ENCODE results near the gene ARL6IP4. TPM values are rescaled to one million over a fixed set of nuclear protein-coding genes. Genes with fewer than 3 reads are reported as not detected.
"Not testable (repeated sequence)": the region's sequence is repeated elsewhere in the genome, so short reads cannot be mapped to it uniquely, and the experiment has no call there.

ARL6IP4 gene
- total RNA-seq, 1 experiment from 2014 or later, result 85.1 TPM

DNA sequence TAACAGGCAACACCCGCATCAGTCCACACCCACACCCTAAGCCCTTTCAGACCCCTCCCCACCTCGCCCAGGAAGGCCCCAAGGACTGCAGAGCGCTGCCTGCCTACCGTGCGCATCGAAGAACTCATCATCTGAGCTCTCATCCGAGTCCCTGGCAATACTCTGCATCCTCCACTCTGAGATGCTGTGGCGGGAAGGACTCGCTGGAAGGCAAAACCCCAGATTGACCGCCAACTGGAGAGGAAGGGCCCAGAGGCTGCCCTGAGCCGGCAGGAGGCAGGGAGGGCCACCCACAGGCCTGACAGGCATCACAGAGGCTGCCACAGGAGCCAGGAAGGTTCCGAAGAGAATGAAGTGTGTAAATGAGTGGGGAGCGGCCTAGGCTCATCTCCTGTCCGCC lies 23.8 kb downstream of the ARL6IP4 start:
- Histone ChIP-seq H3K4me2 (ENCODE audit: low read depth, low read length, poor library complexity, severe bottlenecking) (no peak overlapping the region), H3K36me3 (ENCODE audit: insufficient read depth, low read length) (no peaks in the 10 kb centered on the region), H4K20me1 (ENCODE audit: insufficient read depth, low read depth, low read length) (no peaks in the 10 kb centered on the region), H3K9me3 (ENCODE audit: low read length) (no peaks in the 10 kb centered on the region), H3K27ac (ENCODE audit: low read length) (no peak overlapping the region), H3K4me1 (ENCODE audit: low read length) (no peaks in the 10 kb centered on the region), H2AFZ (ENCODE audit: low read length) (no peak overlapping the region), H3K79me2 (ENCODE audit: low read length) (no peaks in the 10 kb centered on the region), H3K4me3 (ENCODE audit: low read length) (no peak overlapping the region), H3K9me2 (replicated peaks; ENCODE audit: insufficient read depth, low read length) (no peaks in the 10 kb centered on the region), H3K27me3 (ENCODE audit: low read length) (no peaks in the 10 kb centered on the region), H3K9ac (ENCODE audit: low read length) (no peak overlapping the region)
- DNase-seq, result no peak

DNA sequence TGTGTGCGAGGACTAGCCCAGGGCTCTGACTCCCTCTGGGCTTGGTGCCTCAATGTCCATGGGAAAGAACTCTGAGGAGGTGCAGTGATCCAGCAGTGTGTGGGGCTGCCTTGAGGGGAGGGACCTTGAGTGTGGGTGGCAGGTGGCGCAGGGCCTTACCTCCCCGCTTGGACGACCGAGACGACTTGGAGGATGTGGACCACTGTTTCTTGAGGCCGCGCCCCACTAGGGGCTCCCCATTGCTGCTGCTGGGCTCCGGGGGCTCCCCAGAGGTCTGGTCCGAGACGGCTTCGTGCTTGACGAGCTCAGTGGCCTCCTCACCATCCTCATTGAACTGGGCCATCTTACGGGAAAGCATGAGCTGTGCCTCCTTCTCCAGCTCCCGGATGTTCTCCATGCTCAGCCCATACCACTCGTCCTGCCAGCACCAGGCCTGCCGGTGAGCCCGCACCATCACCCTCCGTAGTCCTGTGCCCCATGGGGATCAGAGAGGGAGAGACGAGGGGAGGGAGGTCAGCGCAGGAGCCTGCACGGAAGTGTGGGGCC lies 24.7 kb downstream of the ARL6IP4 start:
- Histone ChIP-seq H3K9ac (ENCODE audit: low read length) (no peak overlapping the region), H3K4me3 (ENCODE audit: low read length) (no peak overlapping the region), H3K4me2 (ENCODE audit: low read depth, low read length, poor library complexity, severe bottlenecking) (no peak overlapping the region), H3K9me3 (ENCODE audit: low read length) (no peaks in the 10 kb centered on the region), H2AFZ (ENCODE audit: low read length) (no peak overlapping the region), H3K36me3 (ENCODE audit: insufficient read depth, low read length) (no peaks in the 10 kb centered on the region), H4K20me1 (ENCODE audit: insufficient read depth, low read depth, low read length) (no peaks in the 10 kb centered on the region), H3K27me3 (ENCODE audit: low read length) (no peaks in the 10 kb centered on the region), H3K9me2 (replicated peaks; ENCODE audit: insufficient read depth, low read length) (no peaks in the 10 kb centered on the region), H3K79me2 (ENCODE audit: low read length) (no peaks in the 10 kb centered on the region), H3K4me1 (ENCODE audit: low read length) (no peaks in the 10 kb centered on the region), H3K27ac (ENCODE audit: low read length) (no peak overlapping the region)
- no peak for DNase-seq

DNA sequence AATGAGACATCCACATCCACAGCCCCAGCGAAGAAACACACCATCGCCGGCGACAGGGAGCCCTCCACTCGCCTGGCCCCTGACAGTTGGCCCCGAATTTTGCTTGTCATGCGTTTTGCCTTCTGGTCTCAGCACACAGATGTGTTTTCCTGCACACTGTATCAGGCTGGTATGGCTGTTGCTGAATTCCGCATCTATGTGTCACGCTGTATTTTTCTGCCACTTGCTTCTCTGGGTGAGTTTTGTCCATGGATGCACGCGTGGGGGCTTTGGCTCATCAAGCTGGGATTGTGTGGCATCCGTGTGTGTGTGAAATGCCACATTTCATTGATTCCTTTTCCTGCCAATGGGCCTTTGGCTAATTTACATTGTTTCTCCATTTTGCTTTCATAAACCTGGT lies 26.5 kb downstream of the ARL6IP4 start:
- Histone ChIP-seq H3K27me3 (ENCODE audit: low read length) (no peaks in the 10 kb centered on the region), H3K4me3 (ENCODE audit: low read length) (no peak overlapping the region), H3K36me3 (ENCODE audit: insufficient read depth, low read length) (no peaks in the 10 kb centered on the region), H3K4me1 (ENCODE audit: low read length) (no peaks in the 10 kb centered on the region), H2AFZ (ENCODE audit: low read length) (no peak overlapping the region), H3K9me2 (replicated peaks; ENCODE audit: insufficient read depth, low read length) (no peaks in the 10 kb centered on the region), H3K4me2 (ENCODE audit: low read depth, low read length, poor library complexity, severe bottlenecking) (no peak overlapping the region), H3K9me3 (ENCODE audit: low read length) (no peaks in the 10 kb centered on the region), H4K20me1 (ENCODE audit: insufficient read depth, low read depth, low read length) (no peaks in the 10 kb centered on the region), H3K27ac (ENCODE audit: low read length) (no peak overlapping the region), H3K79me2 (ENCODE audit: low read length) (no peaks in the 10 kb centered on the region), H3K9ac (ENCODE audit: low read length) (no peak overlapping the region)
- no peak for DNase-seq

GRCh38 chr12:123010110-123010509 lies 29.6 kb downstream of the ARL6IP4 start:
- Histone ChIP-seq H3K27ac (ENCODE audit: low read length) (no peak overlapping the region), H3K36me3 (ENCODE audit: insufficient read depth, low read length) (no peaks in the 10 kb centered on the region), H3K9ac (ENCODE audit: low read length) (no peak overlapping the region), H3K79me2 (ENCODE audit: low read length) (no peaks in the 10 kb centered on the region), H4K20me1 (ENCODE audit: insufficient read depth, low read depth, low read length) (no peaks in the 10 kb centered on the region), H3K9me3 (ENCODE audit: low read length) (no peaks in the 10 kb centered on the region), H3K9me2 (replicated peaks; ENCODE audit: insufficient read depth, low read length) (no peaks in the 10 kb centered on the region), H3K4me1 (ENCODE audit: low read length) (no peaks in the 10 kb centered on the region), H3K4me2 (ENCODE audit: low read depth, low read length, poor library complexity, severe bottlenecking) (no peak overlapping the region), H2AFZ (ENCODE audit: low read length) (no peak overlapping the region), H3K27me3 (ENCODE audit: low read length) (no peaks in the 10 kb centered on the region), H3K4me3 (ENCODE audit: low read length) (no peak overlapping the region)
- no peak for DNase-seq

GRCh38 chr12:123010681-123011080 lies 30.2 kb downstream of the ARL6IP4 start:
- Histone ChIP-seq H3K9me3 (ENCODE audit: low read length) (no peaks in the 10 kb centered on the region), H3K27me3 (ENCODE audit: low read length) (no peaks in the 10 kb centered on the region), H3K9ac (ENCODE audit: low read length) (no peak overlapping the region), H3K9me2 (replicated peaks; ENCODE audit: insufficient read depth, low read length) (no peaks in the 10 kb centered on the region), H2AFZ (ENCODE audit: low read length) (no peak overlapping the region), H3K4me3 (ENCODE audit: low read length) (no peak overlapping the region), H3K4me2 (ENCODE audit: low read depth, low read length, poor library complexity, severe bottlenecking) (no peak overlapping the region), H3K4me1 (ENCODE audit: low read length) (no peaks in the 10 kb centered on the region), H4K20me1 (ENCODE audit: insufficient read depth, low read depth, low read length) (no peaks in the 10 kb centered on the region), H3K27ac (ENCODE audit: low read length) (no peak overlapping the region), H3K79me2 (ENCODE audit: low read length) (no peaks in the 10 kb centered on the region), H3K36me3 (ENCODE audit: insufficient read depth, low read length) (no peaks in the 10 kb centered on the region)
- no peak for DNase-seq

DNA sequence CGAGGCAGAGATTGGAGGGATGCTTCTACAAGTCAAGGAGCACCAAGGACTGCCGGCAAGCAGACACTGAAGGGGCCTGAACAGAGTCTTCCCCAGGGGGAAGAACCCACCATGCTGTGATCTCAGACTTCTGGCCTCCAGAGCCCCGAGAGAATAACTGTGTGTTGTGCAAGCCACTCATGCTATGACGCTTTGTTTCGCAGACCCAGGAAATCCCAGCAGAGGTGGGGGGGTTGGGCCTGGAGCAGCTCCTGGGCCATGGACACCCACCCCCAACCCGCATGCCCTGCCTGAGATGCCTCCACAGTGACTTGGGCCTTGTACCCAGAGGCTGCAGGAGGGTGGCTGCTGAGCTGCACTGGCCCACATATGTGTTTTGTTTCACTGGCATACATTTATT lies 31.2 kb downstream of the ARL6IP4 start:
- H3K9ac ChIP-seq (ENCODE audit: low read length), result no peak overlapping the region
- no peaks in the 10 kb centered on the region for H3K9me3 ChIP-seq (ENCODE audit: low read length)
- no peaks in the 10 kb centered on the region for H3K4me1 ChIP-seq (ENCODE audit: low read length)
- H3K4me2 ChIP-seq (ENCODE audit: low read depth, low read length, poor library complexity, severe bottlenecking), result no peak overlapping the region
- no peaks in the 10 kb centered on the region for H3K27me3 ChIP-seq (ENCODE audit: low read length)
- no peaks in the 10 kb centered on the region for H3K79me2 ChIP-seq (ENCODE audit: low read length)
- H2AFZ ChIP-seq (ENCODE audit: low read length), result no peak overlapping the region
- no peaks in the 10 kb centered on the region for H3K9me2 ChIP-seq (replicated peaks; ENCODE audit: insufficient read depth, low read length)
- H3K27ac ChIP-seq (ENCODE audit: low read length), result no peak overlapping the region
- no peaks in the 10 kb centered on the region for H3K36me3 ChIP-seq (ENCODE audit: insufficient read depth, low read length)
- no peaks in the 10 kb centered on the region for H4K20me1 ChIP-seq (ENCODE audit: insufficient read depth, low read depth, low read length)
- DNase-seq, result no peak
- H3K4me3 ChIP-seq (ENCODE audit: low read length), result no peak overlapping the region

- no peak for DNase-seq
Measured at GRCh38 chr12:123013185-123014095, 33.0 kb downstream of the ARL6IP4 start.

GRCh38 chr12:123014473-123014872 lies 34.0 kb downstream of the ARL6IP4 start:
- H4K20me1 ChIP-seq (ENCODE audit: insufficient read depth, low read depth, low read length); H3K27me3 ChIP-seq (ENCODE audit: low read length); H3K9ac ChIP-seq (ENCODE audit: low read length); H3K9me3 ChIP-seq (ENCODE audit: low read length); DNase-seq; H3K36me3 ChIP-seq (ENCODE audit: insufficient read depth, low read length); H3K4me2 ChIP-seq (ENCODE audit: low read depth, low read length, poor library complexity, severe bottlenecking); H3K4me3 ChIP-seq (ENCODE audit: low read length); H3K27ac ChIP-seq (ENCODE audit: low read length); H3K9me2 ChIP-seq (replicated peaks; ENCODE audit: insufficient read depth, low read length); H3K4me1 ChIP-seq (ENCODE audit: low read length); H3K79me2 ChIP-seq (ENCODE audit: low read length); H2AFZ ChIP-seq (ENCODE audit: low read length): not testable (repeated sequence)

More at GRCh38 chr12:123013185-123014095, 33.0 kb downstream of the ARL6IP4 start:
- H3K9me2 ChIP-seq (replicated peaks; ENCODE audit: insufficient read depth, low read length), result no peaks in the 10 kb centered on the region
- no peak overlapping the region for H2AFZ ChIP-seq (ENCODE audit: low read length)
- no peaks in the 10 kb centered on the region for H3K79me2 ChIP-seq (ENCODE audit: low read length)
- H3K27me3 ChIP-seq (ENCODE audit: low read length), result no peaks in the 10 kb centered on the region
- no peaks in the 10 kb centered on the region for H3K9me3 ChIP-seq (ENCODE audit: low read length)
- no peaks in the 10 kb centered on the region for H3K36me3 ChIP-seq (ENCODE audit: insufficient read depth, low read length)
- H3K9ac ChIP-seq (ENCODE audit: low read length), result no peak overlapping the region
- H3K4me2 ChIP-seq (ENCODE audit: low read depth, low read length, poor library complexity, severe bottlenecking), result no peak overlapping the region
- H3K4me1 ChIP-seq (ENCODE audit: low read length), result no peaks in the 10 kb centered on the region
- H3K4me3 ChIP-seq (ENCODE audit: low read length), result no peak overlapping the region
- H3K27ac ChIP-seq (ENCODE audit: low read length), result no peak overlapping the region
- H4K20me1 ChIP-seq (ENCODE audit: insufficient read depth, low read depth, low read length), result no peaks in the 10 kb centered on the region

All from Karpas-422 (cell line).